GM21723 (cell line): ENCODE results near the gene ZMYND19.
A peak's percentile ranks its signal among the peaks of the same experiment; 100 is the strongest.
"Not testable (repeated sequence)": the region's sequence is repeated elsewhere in the genome, so short reads cannot be mapped to it uniquely, and the experiment has no call there.

Source experiments
- ATAC-seq: cut with Tn5 transposase; IDR thresholded peaks from one replicate; pipeline ENCODE4 v1.9.1; 2021; ENCODE audit warnings: mild to moderate bottlenecking, moderate library complexity; ENCODE audit not compliant: unreplicated experiment

The ZMYND19 gene

GRCh38 chr9:137590469-137591383, at the start of gene ZMYND19:
TSS of gene ZMYND19 (minus strand) at chr9:137590512. CDS start at chr9:137590263, 249 bp downstream.
- peak; percentile 76 for ATAC-seq

GRCh38 chr9:137639303-137640051, 49.2 kb upstream of the ZMYND19 start:
- no peak for ATAC-seq

GRCh38 chr9:137638680-137639079, 48.4 kb upstream of the ZMYND19 start:
- ATAC-seq = no peak

GRCh38 chr9:137634016-137634415, 43.7 kb upstream of the ZMYND19 start:
- ATAC-seq = no peak

DNA sequence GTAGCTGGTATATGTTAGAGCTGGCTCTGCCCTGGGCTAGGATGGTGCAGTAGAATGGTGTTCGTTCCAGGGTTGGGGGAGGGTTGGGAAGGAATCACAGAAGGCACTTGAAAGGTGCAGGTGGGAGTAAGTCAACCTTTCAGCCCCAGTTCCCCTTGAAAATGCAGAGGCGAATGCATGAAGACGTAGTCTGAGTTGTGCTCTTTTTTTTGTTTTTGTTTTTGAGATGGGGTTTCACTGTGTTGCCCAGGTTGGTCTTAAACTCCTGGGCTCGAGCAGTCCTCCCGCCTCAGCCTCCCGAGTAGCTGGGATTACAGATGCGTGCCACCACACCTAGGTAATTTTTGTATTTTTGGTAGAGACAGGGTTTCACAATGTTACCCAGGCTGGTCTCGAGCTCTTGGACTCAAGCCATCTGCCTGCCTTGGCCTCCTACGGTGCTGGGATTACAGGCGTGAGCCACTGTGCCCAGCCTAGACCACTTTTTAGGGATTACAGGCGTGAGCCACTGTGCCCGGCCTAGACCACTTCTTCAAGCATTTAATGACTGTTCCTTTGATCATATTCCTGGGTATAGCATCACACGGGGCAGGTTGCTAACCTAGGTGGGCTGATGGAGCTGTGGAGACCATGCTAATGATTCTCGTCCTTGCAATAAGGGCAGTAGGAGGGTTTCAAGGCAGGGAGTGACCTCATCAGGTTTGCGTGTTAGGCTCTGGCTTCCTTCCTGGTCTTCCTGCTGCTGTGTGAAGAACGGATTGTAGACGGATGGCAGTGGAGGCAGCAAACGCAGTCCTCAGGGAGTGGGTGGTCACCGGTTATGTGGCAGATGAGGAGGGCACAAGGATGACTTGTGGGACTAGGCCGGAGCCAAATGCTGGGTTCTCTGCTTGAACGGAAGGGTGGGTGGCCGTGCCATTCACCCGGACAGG, 42.2 kb upstream of the ZMYND19 start:
- no peak for ATAC-seq

DNA sequence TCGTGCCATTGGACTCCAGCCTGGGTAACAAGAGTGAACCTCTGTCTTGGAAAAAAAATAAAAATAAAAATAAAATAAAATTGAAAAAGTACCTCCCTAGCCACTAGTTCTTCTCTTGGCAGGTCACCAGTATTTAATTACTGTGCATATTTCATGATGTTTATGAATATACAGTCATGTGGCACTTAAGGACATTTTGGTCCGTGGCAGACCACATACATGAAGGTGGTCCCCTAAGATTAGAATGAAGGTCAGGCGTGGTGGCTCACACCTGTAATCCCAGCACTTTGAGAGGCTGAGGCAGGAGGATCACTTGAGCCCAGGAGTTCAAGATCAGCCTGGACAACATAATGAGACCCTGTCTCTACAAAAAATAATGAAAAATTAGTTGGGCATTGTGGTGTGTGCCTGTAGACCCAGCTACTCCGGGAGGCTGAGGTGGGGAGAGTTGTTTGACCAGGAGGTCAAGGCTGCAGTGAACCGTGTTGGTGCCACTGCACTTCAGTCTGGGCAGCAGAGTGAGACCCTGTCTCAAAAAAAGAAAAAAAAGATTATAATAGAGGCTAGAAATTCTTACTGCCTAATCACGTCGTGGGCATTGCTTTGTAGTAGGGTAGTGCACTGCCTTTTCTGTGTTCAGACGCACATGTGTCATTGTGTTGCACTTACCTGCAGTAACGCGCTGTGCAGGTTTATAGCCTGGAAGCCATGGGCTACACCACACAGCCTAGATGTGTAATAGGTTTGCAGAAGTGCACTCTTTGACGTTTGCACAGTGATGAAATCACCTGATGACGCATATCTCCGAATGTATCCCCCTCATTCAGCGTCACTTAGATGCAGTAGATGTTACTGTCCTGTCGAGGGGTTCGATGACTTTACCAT, 41.3 kb upstream of the ZMYND19 start:
- no peak for ATAC-seq

GRCh38 chr9:137630679-137631078, 40.4 kb upstream of the ZMYND19 start:
- no peak for ATAC-seq

GRCh38 chr9:137630126-137630525, 39.8 kb upstream of the ZMYND19 start:
- no peak for ATAC-seq

DNA sequence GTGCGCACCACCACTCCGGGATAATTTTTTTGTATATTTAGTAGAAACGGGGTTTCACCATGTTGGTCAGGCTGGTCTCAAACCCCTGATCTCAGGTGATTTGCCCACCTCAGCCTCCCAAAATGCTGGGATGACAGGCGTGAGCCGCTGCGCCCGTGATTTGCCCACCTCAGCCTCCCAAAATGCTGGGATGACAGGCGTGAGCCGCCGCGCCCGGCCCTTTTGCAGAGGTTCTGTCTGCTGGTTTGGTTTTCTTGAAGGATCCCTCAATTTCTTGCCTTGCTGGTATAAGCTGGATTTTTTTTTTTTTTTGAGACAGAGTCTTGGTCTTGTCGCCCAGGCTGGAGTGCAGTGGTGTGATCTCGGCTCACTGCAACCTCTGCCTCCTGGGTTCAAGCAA, 37.1 kb upstream of the ZMYND19 start:
- not testable (repeated sequence) for ATAC-seq

DNA sequence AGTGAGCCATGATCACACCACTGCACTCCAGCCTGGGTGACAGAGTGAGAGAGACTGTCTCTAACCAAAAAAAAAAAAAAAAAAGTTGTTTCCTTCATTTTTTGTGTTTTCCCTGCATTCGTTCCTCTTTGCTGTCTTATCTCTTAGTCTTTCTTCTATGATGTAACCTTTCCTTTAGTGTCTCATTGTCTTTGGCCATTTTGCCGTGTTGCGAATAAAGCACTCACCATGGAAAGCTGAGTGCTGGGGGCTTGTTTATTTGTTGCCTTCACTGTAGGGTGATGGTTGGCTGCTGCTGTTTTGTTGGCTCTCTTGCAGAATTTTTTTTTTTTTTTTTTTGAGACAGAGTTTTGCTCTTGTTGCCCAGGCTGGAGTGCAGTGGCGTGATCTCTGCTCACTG, 36.2 kb upstream of the ZMYND19 start:
- ATAC-seq = no peak

GRCh38 chr9:137622211-137622610, 31.9 kb upstream of the ZMYND19 start:
- not testable (repeated sequence) for ATAC-seq

GRCh38 chr9:137621131-137621757, 30.9 kb upstream of the ZMYND19 start:
- ATAC-seq = no peak

DNA sequence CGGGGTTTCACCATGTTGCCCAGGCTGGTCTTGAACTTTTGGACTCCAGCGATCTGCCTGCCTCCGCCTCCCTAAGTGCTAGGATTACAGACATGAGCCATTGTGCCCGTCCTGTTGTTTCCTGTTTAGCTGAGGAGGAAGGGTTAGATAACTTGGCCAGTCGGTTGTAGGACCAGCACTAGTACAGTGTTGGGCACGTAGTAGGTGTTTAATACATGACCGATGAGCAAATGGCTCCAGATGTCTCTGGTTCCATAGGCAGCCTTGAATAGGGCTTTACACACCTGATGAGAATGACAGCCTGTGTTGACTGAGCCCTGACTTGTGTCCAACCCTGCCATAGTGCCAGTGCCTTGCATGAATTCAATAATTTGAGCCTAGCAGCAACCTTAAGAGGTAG, 30.3 kb upstream of the ZMYND19 start:
- no peak for ATAC-seq

GRCh38 chr9:137620048-137620405, 29.7 kb upstream of the ZMYND19 start:
- no peak for ATAC-seq

DNA sequence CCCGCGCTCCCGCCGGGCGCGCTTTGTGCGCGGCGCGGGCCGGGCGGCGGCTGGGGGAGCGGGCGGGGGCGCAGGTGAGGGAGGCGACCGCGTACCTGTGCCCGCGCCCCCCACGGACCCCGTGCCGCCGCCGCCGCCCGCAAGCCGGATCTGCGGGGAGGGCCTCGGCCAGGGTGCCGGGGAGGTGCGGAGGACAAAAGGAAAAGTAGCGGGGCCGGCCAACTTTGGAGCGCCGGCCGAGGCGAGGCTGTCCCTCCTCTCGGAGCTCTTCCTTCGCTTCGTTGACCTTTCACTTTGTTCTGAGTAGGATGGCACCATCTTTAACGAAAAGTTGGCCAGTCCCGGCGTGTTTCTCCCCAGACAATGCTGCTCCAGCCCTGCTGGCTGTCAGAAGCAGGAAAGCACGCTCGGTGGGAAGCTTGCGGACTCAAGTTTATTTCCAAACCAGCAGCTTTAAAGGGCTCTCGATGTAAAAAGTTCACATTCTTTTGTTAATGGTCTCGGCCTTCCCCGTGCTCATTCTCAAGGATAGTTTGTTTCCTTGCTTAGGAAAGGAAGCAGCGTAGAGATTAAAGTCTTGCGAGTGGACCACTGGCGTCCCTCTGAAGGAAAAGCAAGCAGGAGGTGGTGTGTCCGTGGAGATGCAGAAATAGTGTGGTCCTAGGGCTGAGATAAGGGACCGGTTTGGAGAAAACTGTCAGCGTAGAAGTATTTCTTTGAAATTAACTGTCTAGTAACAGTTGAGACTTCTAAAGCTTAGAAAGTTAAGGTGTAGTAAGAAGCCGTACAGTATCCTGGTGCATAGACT, 29.1 kb upstream of the ZMYND19 start:
- peak; percentile 15 for ATAC-seq

DNA sequence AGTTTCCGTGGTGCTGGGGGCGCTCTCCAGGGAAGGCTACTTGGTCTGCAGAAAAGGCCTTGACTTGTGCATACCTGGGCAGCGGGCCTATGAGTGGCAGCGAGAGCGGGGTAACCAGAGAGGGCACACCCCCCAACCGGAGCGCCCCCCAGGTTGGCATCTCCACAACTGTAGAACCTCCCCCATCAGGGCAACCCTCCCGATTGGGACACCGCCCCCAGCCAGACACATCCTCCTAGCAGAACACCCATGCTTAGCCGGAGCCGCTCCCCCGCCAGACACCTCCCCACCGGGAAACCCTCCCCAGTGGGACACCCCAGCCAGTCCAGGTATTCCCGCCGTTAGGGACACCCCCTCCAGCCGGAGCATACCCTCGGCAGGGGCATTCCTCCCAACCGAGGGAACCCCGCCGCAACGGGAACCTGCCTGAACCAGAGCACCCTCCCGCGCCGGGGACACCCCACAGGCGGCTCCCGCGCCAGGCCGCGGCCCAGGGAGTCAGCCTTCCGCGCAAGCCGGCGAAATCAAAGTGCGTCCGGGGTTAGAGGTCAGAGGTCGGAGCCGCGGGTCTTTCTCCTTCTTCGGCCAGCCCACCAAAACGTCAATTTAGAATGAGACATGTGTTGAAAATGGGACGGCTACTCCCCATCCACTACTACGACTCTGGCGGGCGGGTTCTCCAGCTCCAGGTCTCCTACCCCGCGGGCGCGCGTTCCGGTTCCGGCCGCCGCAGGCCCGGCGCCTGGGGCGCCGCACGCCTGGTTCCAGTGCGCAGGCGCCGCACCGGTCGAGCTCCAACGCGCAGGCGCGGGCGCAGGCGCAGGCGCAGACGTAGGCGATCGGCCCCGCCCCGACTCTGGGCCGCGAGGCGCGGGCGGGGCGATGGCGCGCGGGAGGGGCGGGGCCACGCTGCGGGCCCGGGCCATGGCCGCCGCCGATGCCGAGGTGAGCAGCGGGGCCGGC, 28.1 kb upstream of the ZMYND19 start, which contains the start of gene EHMT1:
Gene EHMT1 (plus strand): TSS at position 901 of the 963 bp plus-strand sequence. CDS start 24 bp downstream, at position 925.
- peak; percentile 60 for ATAC-seq

DNA sequence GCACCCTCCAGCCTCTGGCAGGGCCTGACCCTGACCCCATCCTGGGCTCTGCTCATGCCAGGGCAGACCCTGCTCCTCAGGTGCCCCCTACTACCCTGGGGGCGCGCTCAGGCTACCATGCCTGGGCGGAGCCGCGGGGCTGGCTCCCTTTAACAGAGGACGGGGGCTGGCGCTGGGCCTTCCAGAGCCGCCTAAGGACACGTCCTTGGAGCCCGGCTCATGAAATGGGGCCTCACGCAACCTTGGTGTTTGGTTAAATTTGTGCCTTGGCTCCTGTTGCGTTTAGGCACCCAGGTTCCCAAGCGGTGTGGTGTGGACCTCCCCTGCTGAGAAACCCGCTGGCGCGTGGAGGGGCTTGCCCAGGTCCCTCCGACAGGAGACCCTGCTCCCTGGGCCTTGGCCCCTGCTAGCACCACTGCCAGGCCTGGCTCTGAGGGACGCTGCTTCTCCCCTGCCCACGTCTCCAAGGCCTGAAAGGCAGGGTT, 25.1 kb upstream of the ZMYND19 start:
- ATAC-seq = no peak
